ENCODE data around the gene MPP7.

Gene MPP7

DNA sequence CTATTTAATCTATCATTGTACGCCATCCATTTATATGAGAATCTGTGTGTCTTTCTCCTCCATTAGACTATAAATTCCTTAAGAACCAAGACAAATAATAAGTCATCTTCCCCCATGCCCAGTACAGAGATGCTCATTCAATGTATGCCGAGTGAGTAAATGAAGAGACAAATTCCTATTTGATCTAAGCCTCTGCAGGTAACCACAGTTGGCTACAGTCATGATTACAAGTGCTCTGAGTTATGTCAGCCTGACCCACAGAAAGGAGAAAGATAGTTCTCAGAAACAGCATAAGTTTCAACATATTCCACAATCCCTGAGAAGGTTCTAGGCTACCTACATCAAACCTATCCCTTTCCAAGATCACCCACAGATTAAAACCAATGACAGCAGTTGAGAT is 46.1 kb downstream of the MPP7 start:
- Histone ChIP-seq H3F3A (ENCODE audit: insufficient read depth) (no peaks in the 10 kb centered on the region), H3K4me2 (ENCODE audit: low read depth, low read length, poor library complexity, severe bottlenecking) (no peak overlapping the region), H3K9me3 (ENCODE audit: insufficient read depth, low read length) (no peaks in the 10 kb centered on the region), H2AFZ (ENCODE audit: low read depth, low read length, severe bottlenecking) (no peak overlapping the region), H3K9ac (ENCODE audit: low read length) (no peak overlapping the region), H3K4me3 (ENCODE audit: insufficient read depth, low read length, poor library complexity, severe bottlenecking) (no peak overlapping the region), H3K36me3 (ENCODE audit: low read length) (no peaks in the 10 kb centered on the region), H3K9me2 (replicated peaks; ENCODE audit: insufficient read depth, low read length) (no peaks in the 10 kb centered on the region), H3K27ac (ENCODE audit: low read depth, low read length) (no peak overlapping the region), H3K79me2 (ENCODE audit: insufficient read depth, low read length) (no peaks in the 10 kb centered on the region), H4K20me1 (ENCODE audit: low read depth, low read length) (no peaks in the 10 kb centered on the region), H3K27me3 (ENCODE audit: low read length) (no peaks in the 10 kb centered on the region)
- no peak for TF ChIP-seq EZH2phosphoT487 (conservative IDR thresholded peaks at IDR 0.05; ENCODE audit: low read length)
- TF ChIP-seq, protein P1, sequence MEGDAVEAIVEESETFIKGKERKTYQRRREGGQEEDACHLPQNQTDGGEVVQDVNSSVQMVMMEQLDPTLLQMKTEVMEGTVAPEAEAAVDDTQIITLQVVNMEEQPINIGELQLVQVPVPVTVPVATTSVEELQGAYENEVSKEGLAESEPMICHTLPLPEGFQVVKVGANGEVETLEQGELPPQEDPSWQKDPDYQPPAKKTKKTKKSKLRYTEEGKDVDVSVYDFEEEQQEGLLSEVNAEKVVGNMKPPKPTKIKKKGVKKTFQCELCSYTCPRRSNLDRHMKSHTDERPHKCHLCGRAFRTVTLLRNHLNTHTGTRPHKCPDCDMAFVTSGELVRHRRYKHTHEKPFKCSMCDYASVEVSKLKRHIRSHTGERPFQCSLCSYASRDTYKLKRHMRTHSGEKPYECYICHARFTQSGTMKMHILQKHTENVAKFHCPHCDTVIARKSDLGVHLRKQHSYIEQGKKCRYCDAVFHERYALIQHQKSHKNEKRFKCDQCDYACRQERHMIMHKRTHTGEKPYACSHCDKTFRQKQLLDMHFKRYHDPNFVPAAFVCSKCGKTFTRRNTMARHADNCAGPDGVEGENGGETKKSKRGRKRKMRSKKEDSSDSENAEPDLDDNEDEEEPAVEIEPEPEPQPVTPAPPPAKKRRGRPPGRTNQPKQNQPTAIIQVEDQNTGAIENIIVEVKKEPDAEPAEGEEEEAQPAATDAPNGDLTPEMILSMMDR (IDR thresholded peaks at IDR 0.05; ENCODE audit: insufficient read depth, low read length, poor library complexity, severe bottlenecking), result no peak

DNA sequence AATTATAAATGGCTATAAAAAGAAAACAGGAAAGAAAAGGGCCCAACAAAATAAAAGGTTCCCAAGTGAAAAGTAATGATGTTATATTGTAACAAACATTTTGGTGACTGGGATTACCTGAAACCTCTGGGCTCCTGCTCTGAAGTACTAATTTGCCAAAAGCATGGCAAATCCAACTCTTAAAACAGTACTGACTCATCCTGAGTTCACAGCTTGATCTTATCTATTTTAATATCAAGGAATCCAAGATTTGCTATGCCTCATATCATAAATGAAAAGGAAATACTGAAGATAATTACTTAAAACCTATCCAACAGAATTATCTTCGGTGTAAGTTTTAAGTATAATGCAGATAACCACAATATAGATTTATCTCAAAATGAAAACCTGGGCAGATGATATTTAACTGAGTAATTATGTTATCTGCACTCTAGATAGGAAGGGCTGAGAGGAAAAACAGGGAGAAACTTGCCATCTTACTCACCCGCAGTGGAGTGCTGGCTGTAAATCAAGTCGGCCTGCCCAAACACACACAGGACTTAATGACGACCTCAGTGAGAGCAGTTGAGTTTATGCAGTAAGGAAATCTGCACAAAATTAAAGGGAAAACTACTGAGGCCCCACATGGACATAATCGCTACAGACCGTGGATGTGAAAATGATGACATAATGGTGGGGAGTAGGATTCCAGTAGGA is 48.4 kb downstream of the MPP7 start:
- H3K4me2 ChIP-seq (ENCODE audit: low read depth, low read length, poor library complexity, severe bottlenecking), result no peak overlapping the region
- no peaks in the 10 kb centered on the region for H3K36me3 ChIP-seq (ENCODE audit: low read length)
- no peaks in the 10 kb centered on the region for H3K9me2 ChIP-seq (replicated peaks; ENCODE audit: insufficient read depth, low read length)
- no peaks in the 10 kb centered on the region for H4K20me1 ChIP-seq (ENCODE audit: low read depth, low read length)
- no peak overlapping the region for H3K27ac ChIP-seq (ENCODE audit: low read depth, low read length)
- no peak overlapping the region for H3K9ac ChIP-seq (ENCODE audit: low read length)
- H3K27me3 ChIP-seq (ENCODE audit: low read length), result no peaks in the 10 kb centered on the region
- no peak overlapping the region for H3K4me3 ChIP-seq (ENCODE audit: insufficient read depth, low read length, poor library complexity, severe bottlenecking)
- TF ChIP-seq EZH2phosphoT487 (conservative IDR thresholded peaks at IDR 0.05; ENCODE audit: low read length), result no peak
- TF ChIP-seq, protein P1 (IDR thresholded peaks at IDR 0.05; ENCODE audit: insufficient read depth, low read length, poor library complexity, severe bottlenecking), result no peak
- H3K79me2 ChIP-seq (ENCODE audit: insufficient read depth, low read length), result no peaks in the 10 kb centered on the region
- H2AFZ ChIP-seq (ENCODE audit: low read depth, low read length, severe bottlenecking), result no peak overlapping the region
- H3F3A ChIP-seq (ENCODE audit: insufficient read depth), result no peaks in the 10 kb centered on the region
- no peaks in the 10 kb centered on the region for H3K9me3 ChIP-seq (ENCODE audit: insufficient read depth, low read length)

DNA sequence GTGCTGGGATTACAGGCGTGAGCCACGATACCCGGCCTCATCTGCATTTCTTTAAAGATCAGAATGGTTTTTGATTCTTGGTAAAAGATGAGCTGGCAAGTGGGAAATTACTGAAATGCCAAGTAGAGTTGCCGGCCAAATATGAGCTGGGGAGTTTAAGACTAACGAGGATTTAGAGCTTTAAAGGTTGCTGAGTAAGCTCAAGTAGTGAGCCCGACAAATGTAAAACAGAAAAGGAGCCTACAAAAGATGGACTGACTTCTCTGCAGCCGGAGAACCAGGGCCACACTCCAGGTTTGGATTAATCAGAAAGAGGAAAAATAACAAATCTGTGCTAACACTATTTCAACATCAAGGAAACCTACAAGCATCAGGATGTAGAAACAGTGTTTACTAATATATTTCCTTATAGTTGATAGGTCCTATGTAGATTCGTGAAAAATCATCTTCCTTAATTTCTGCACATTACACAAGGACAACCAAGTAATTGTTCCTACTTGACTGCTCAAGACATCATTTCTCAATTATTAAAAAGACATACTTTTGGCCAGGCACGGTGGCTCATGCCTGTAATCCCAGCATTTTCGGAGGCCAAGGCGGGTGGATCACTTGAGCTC is 49.6 kb downstream of the MPP7 start:
- no peaks in the 10 kb centered on the region for H3K27me3 ChIP-seq (ENCODE audit: low read length)
- H3K79me2 ChIP-seq (ENCODE audit: insufficient read depth, low read length), result no peaks in the 10 kb centered on the region
- no peaks in the 10 kb centered on the region for H4K20me1 ChIP-seq (ENCODE audit: low read depth, low read length)
- no peak overlapping the region for H3K27ac ChIP-seq (ENCODE audit: low read depth, low read length)
- H3K9me2 ChIP-seq (replicated peaks; ENCODE audit: insufficient read depth, low read length), result no peaks in the 10 kb centered on the region
- no peak overlapping the region for H3K9ac ChIP-seq (ENCODE audit: low read length)
- no peak overlapping the region for H3K4me2 ChIP-seq (ENCODE audit: low read depth, low read length, poor library complexity, severe bottlenecking)
- no peaks in the 10 kb centered on the region for H3K9me3 ChIP-seq (ENCODE audit: insufficient read depth, low read length)
- H2AFZ ChIP-seq (ENCODE audit: low read depth, low read length, severe bottlenecking), result no peak overlapping the region
- H3K36me3 ChIP-seq (ENCODE audit: low read length), result no peaks in the 10 kb centered on the region
- no peaks in the 10 kb centered on the region for H3F3A ChIP-seq (ENCODE audit: insufficient read depth)
- no peak overlapping the region for H3K4me3 ChIP-seq (ENCODE audit: insufficient read depth, low read length, poor library complexity, severe bottlenecking)
- TF ChIP-seq, protein P1 (IDR thresholded peaks at IDR 0.05; ENCODE audit: insufficient read depth, low read length, poor library complexity, severe bottlenecking), result no peak
- no peak for TF ChIP-seq EZH2phosphoT487 (conservative IDR thresholded peaks at IDR 0.05; ENCODE audit: low read length)

All from SU-DHL-6 (cell line).